WTC11 (cell line): ENCODE results near the gene CACNA1D. TPM values are rescaled to one million over a fixed set of nuclear protein-coding genes. Genes with fewer than 3 reads are reported as not detected.

Experiments used
- ATAC-seq: fragments of 200-7000 bp; cut with Tn5 transposase; 2 replicates; pipeline ENCODE4 v1.10.0; 2021; ENCODE audit warnings: mild to moderate bottlenecking, moderate library complexity
- CTCF ChIA-PET: fragments of 300-600 bp; sonication (Branson Sonifier 250); formaldehyde crosslinking; loops from one replicate; lab custom pipeline; 2021; ENCODE audit warnings: antibody characterized with exemption; lab: Charles Lee
- POLR2A ChIA-PET: fragments of 350-600 bp; sonication (Branson Sonifier 250); formaldehyde crosslinking; loops from one replicate; lab custom pipeline; 2021; ENCODE audit warnings: antibody characterized with exemption; lab: Charles Lee
- DNase-seq: peaks from one replicate; pipeline ENCODE4 v3.0.0; 2021; ENCODE audit warnings: low spot score
- H3K27ac Mint-ChIP-seq: 2 replicates; pipeline ENCODE4 v1.8.0; 2021; ENCODE audit warnings: mixed read lengths
- H3K27me3 Mint-ChIP-seq: 2 replicates; pipeline ENCODE4 v1.8.0; 2021; ENCODE audit warnings: low read depth, mild to moderate bottlenecking, moderate library complexity, mixed read lengths
- H3K36me3 Mint-ChIP-seq: 2 replicates; pipeline ENCODE4 v1.8.0; 2021; ENCODE audit warnings: mixed read lengths
- H3K4me1 Mint-ChIP-seq: 2 replicates; pipeline ENCODE4 v1.8.0; 2022; ENCODE audit warnings: mixed read lengths
- H3K4me3 Mint-ChIP-seq: 2 replicates; pipeline ENCODE4 v1.8.0; 2021; ENCODE audit warnings: mild to moderate bottlenecking, moderate library complexity, mixed read lengths
- H3K9me3 Mint-ChIP-seq: 2 replicates; pipeline ENCODE4 v1.8.0; 2021; ENCODE audit warnings: mixed read lengths
- AR ChIP-seq: fragments of 250-450 bp; sonication (Bioruptor Pico); IDR thresholded peaks from 2 replicates; pipeline ENCODE4 v1.9.0; 2021; ENCODE audit warnings: mild to moderate bottlenecking
- ATF6 ChIP-seq: sonication (generic); formaldehyde crosslinking; IDR thresholded peaks from 2 replicates; pipeline ENCODE4 v1.8.1; 2023; ENCODE audit warnings: mild to moderate bottlenecking, missing genetic modification reagents
- CTCF ChIP-seq: fragments of 200-600 bp; IDR thresholded peaks from 2 replicates; pipeline ENCODE4 v1.8.0; 2022; ENCODE audit warnings: antibody characterized with exemption
- E2F1 ChIP-seq: sonication (generic); formaldehyde crosslinking; IDR thresholded peaks from 2 replicates; pipeline ENCODE4 v1.8.0; 2022; ENCODE audit warnings: mild to moderate bottlenecking, missing genetic modification reagents
- FOXK1 ChIP-seq: sonication (generic); formaldehyde crosslinking; IDR thresholded peaks from 2 replicates; pipeline ENCODE4 v1.8.0; 2022; ENCODE audit warnings: mild to moderate bottlenecking, moderate library complexity, missing genetic modification reagents
- FOXP1 ChIP-seq: sonication (generic); formaldehyde crosslinking; IDR thresholded peaks from 2 replicates; pipeline ENCODE4 v1.8.0; 2022; ENCODE audit warnings: missing genetic modification reagents, mild to moderate bottlenecking, moderate library complexity, borderline replicate concordance
- HMGA2 ChIP-seq: fragments of 250-450 bp; sonication (Bioruptor Pico); IDR thresholded peaks from 2 replicates; pipeline ENCODE4 v1.4.0; 2021; ENCODE audit warnings: mild to moderate bottlenecking, moderate library complexity
- MLX ChIP-seq: sonication (generic); formaldehyde crosslinking; IDR thresholded peaks from 2 replicates; pipeline ENCODE4 v1.8.1; 2023; ENCODE audit warnings: mild to moderate bottlenecking, missing genetic modification reagents, moderate library complexity
- MYBL2 ChIP-seq: sonication (generic); formaldehyde crosslinking; IDR thresholded peaks from 2 replicates; pipeline ENCODE4 v1.8.1; 2023; ENCODE audit warnings: mild to moderate bottlenecking, moderate library complexity, missing genetic modification reagents
- NFYB ChIP-seq: sonication (generic); formaldehyde crosslinking; conservative IDR thresholded peaks from 2 replicates; pipeline ENCODE4 v1.8.0; 2022; ENCODE audit warnings: low read depth, missing genetic modification reagents
- PRDM15 ChIP-seq: sonication (generic); formaldehyde crosslinking; IDR thresholded peaks from 2 replicates; pipeline ENCODE4 v1.8.0; 2022; ENCODE audit warnings: missing genetic modification reagents
- SOX15 ChIP-seq: fragments of 250-450 bp; sonication (Bioruptor Pico); IDR thresholded peaks from 2 replicates; pipeline ENCODE4 v1.9.0; 2021; ENCODE audit warnings: mild to moderate bottlenecking
- TP53 ChIP-seq: sonication (generic); formaldehyde crosslinking; IDR thresholded peaks from 2 replicates; pipeline ENCODE4 v1.8.1; 2023; ENCODE audit warnings: mild to moderate bottlenecking, missing genetic modification reagents
- ZNF232 ChIP-seq: sonication (generic); formaldehyde crosslinking; IDR thresholded peaks from 2 replicates; pipeline ENCODE4 v1.8.0; 2022; ENCODE audit warnings: mild to moderate bottlenecking, missing genetic modification reagents
- ZNF532 ChIP-seq: fragments of 250-450 bp; sonication (Bioruptor Pico); IDR thresholded peaks from 2 replicates; pipeline ENCODE4 v1.9.0; 2021; ENCODE audit warnings: mild to moderate bottlenecking, borderline replicate concordance
- ZSCAN18 ChIP-seq: fragments of 250-450 bp; sonication (Bioruptor Pico); IDR thresholded peaks from 2 replicates; pipeline ENCODE4 v2.1.2; 2022; ENCODE audit warnings: mild to moderate bottlenecking, moderate library complexity
- total RNA-seq: library from RNA; stranded (reverse); gene quantifications from 3 replicates; pipeline ENCODE4 v1.2.3, GENCODE V29; 2021

CACNA1D gene
- total RNA-seq, 1 experiment from 2014 or later, result 2.3 TPM

- no peak for TF ChIP-seq AR (CRISPR knock-in tag)
- no peak for TF ChIP-seq MYBL2 (CRISPR knock-in tag)
- no peak for TF ChIP-seq ZNF232 (CRISPR knock-in tag)
These were observed 129.8 kb downstream of the CACNA1D start (continued) for GRCh38 chr3:53624061-53624857.

GRCh38 chr3:53626876-53627275 lies 132.5 kb downstream of the CACNA1D start:
- no peak for DNase-seq
- ChIA-PET CTCF (no interaction called here), POLR2A (no interaction called here)
- ATAC-seq, result no peak
- Mint-ChIP-seq H3K27ac (no peak overlapping the region), H3K36me3 (no peaks in the 10 kb centered on the region), H3K4me1 (no peaks in the 10 kb centered on the region), H3K27me3 (no peaks in the 10 kb centered on the region), H3K4me3 (no peak overlapping the region), H3K9me3 (peaks cover 10% of the 10 kb centered on the region)
- TF ChIP-seq FOXK1 (CRISPR knock-in tag) (no peak), ZSCAN18 (CRISPR knock-in tag) (no peak), HMGA2 (no peak), ATF6 (no peak), PRDM15 (CRISPR knock-in tag) (no peak), CTCF (no peak), E2F1 (CRISPR knock-in tag) (no peak), MLX (no peak), FOXP1 (no peak), SOX15 (CRISPR knock-in tag) (no peak), TP53 (CRISPR knock-in tag) (no peak), NFYB (no peak), ZNF532 (CRISPR knock-in tag) (no peak)
